ENCODE measurements around the gene PGC. TPM values are rescaled to one million over a fixed set of nuclear protein-coding genes. Genes with fewer than 3 reads are reported as not detected.

Gene PGC
- total and polyA plus RNA-seq, 9 of the 15 experiments (the other 6 are each of a cell fraction or from before 2014, with no cell fraction given) = 0.17 to 0.40 TPM; not detected in 7

DNA sequence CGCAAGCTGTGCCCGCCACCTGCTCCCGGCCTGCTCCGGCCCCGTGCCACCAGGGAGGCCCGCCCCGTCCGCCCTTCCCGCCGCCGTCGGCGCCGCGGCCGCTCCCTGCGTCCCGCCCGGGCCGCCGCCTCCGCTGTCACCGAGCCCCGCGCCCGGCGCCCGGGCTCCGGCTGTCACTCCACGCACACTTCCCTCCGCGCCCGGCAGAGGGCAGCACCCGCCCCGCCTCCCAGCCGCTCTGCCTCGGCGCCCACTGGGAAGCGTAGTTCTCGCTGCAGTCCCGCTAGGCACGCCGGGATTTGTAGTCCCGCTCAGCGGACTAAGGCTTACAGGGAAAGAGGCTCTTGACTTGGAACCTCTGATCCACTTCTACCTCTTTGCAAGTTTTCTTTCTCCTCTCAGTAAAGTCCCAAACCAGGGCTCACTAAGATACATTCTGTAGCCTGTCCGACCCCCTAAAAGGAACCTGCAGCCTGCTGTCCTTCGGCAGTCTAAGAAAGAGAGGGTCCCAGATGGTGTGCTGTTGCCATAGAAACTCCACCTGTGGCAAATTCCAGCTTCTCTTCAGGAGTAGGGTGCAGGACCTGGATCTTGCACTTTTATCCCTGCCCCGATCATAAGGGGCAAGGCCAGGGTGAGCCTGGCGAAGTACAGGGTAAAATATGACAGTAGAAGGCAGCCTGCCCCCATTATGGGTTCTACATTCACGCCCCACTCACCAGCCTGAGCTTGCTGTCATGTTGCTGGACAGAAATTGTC, 11.6 kb downstream of the PGC start, which contains the start of gene TFEB (continued):
- TF ChIP-seq, protein P1, sequence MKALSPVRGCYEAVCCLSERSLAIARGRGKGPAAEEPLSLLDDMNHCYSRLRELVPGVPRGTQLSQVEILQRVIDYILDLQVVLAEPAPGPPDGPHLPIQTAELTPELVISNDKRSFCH (CRISPR knock-in tag; IDR thresholded peaks at IDR 0.05) = no peak
- TF ChIP-seq, protein P1 (tag; IDR thresholded peaks at IDR 0.05) = peak; percentile 64; the same call in 1 of the 2 replicates
- TF ChIP-seq BRD9 (IDR thresholded peaks at IDR 0.05; ENCODE audit: low read depth, partially characterized antibody) (no peak), STAT5B (CRISPR knock-in tag; IDR thresholded peaks at IDR 0.05) (no peak), CBX8 (IDR thresholded peaks at IDR 0.05; ENCODE audit: borderline replicate concordance, extremely low read depth, low read depth, low read length, poor library complexity, severe bottlenecking) (no peak), CEBPG (CRISPR knock-in tag; IDR thresholded peaks at IDR 0.05) (peak; percentile 39; the same call in 1 of the 2 replicates), CEBPG (tag; conservative IDR thresholded peaks at IDR 0.05 in 1 of 2, IDR thresholded peaks at IDR 0.05 in 1 of 2) (no peak), CEBPB (tag; IDR thresholded peaks at IDR 0.05) (no peak), ZNF165 (CRISPR knock-in tag; IDR thresholded peaks at IDR 0.05; ENCODE audit: borderline replicate concordance) (no peak), RBFOX2 (IDR thresholded peaks at IDR 0.05; ENCODE audit: low read depth, low read length) (peak; percentile 34), BCOR (IDR thresholded peaks at IDR 0.05) (no peak)
- TF ChIP-seq, protein P2, sequence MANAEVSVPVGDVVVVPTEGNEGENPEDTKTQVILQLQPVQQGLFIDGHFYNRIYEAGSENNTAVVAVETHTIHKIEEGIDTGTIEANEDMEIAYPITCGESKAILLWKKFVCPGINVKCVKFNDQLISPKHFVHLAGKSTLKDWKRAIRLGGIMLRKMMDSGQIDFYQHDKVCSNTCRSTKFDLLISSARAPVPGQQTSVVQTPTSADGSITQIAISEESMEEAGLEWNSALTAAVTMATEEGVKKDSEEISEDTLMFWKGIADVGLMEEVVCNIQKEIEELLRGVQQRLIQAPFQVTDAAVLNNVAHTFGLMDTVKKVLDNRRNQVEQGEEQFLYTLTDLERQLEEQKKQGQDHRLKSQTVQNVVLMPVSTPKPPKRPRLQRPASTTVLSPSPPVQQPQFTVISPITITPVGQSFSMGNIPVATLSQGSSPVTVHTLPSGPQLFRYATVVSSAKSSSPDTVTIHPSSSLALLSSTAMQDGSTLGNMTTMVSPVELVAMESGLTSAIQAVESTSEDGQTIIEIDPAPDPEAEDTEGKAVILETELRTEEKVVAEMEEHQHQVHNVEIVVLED (CRISPR knock-in tag; IDR thresholded peaks at IDR 0.05) = peak; percentile 84
- TF ChIP-seq, protein P3, sequence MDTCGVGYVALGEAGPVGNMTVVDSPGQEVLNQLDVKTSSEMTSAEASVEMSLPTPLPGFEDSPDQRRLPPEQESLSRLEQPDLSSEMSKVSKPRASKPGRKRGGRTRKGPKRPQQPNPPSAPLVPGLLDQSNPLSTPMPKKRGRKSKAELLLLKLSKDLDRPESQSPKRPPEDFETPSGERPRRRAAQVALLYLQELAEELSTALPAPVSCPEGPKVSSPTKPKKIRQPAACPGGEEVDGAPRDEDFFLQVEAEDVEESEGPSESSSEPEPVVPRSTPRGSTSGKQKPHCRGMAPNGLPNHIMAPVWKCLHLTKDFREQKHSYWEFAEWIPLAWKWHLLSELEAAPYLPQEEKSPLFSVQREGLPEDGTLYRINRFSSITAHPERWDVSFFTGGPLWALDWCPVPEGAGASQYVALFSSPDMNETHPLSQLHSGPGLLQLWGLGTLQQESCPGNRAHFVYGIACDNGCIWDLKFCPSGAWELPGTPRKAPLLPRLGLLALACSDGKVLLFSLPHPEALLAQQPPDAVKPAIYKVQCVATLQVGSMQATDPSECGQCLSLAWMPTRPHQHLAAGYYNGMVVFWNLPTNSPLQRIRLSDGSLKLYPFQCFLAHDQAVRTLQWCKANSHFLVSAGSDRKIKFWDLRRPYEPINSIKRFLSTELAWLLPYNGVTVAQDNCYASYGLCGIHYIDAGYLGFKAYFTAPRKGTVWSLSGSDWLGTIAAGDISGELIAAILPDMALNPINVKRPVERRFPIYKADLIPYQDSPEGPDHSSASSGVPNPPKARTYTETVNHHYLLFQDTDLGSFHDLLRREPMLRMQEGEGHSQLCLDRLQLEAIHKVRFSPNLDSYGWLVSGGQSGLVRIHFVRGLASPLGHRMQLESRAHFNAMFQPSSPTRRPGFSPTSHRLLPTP (IDR thresholded peaks at IDR 0.05; ENCODE audit: borderline replicate concordance, extremely low read depth, insufficient read length) = no peak
- TF ChIP-seq, protein P4, sequence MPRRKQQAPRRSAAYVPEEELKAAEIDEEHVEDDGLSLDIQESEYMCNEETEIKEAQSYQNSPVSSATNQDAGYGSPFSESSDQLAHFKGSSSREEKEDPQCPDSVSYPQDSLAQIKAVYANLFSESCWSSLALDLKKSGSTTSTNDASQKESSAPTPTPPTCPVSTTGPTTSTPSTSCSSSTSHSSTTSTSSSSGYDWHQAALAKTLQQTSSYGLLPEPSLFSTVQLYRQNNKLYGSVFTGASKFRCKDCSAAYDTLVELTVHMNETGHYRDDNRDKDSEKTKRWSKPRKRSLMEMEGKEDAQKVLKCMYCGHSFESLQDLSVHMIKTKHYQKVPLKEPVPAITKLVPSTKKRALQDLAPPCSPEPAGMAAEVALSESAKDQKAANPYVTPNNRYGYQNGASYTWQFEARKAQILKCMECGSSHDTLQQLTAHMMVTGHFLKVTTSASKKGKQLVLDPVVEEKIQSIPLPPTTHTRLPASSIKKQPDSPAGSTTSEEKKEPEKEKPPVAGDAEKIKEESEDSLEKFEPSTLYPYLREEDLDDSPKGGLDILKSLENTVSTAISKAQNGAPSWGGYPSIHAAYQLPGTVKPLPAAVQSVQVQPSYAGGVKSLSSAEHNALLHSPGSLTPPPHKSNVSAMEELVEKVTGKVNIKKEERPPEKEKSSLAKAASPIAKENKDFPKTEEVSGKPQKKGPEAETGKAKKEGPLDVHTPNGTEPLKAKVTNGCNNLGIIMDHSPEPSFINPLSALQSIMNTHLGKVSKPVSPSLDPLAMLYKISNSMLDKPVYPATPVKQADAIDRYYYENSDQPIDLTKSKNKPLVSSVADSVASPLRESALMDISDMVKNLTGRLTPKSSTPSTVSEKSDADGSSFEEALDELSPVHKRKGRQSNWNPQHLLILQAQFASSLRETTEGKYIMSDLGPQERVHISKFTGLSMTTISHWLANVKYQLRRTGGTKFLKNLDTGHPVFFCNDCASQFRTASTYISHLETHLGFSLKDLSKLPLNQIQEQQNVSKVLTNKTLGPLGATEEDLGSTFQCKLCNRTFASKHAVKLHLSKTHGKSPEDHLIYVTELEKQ (CRISPR knock-in tag; IDR thresholded peaks at IDR 0.05) = no peak
- TF ChIP-seq, protein P5, sequence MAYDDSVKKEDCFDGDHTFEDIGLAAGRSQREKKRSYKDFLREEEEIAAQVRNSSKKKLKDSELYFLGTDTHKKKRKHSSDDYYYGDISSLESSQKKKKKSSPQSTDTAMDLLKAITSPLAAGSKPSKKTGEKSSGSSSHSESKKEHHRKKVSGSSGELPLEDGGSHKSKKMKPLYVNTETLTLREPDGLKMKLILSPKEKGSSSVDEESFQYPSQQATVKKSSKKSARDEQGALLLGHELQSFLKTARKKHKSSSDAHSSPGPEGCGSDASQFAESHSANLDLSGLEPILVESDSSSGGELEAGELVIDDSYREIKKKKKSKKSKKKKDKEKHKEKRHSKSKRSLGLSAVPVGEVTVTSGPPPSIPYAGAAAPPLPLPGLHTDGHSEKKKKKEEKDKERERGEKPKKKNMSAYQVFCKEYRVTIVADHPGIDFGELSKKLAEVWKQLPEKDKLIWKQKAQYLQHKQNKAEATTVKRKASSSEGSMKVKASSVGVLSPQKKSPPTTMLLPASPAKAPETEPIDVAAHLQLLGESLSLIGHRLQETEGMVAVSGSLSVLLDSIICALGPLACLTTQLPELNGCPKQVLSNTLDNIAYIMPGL (CRISPR knock-in tag; IDR thresholded peaks at IDR 0.05) = peak; percentile 76
